Myocyte (in vitro differentiated cells): Measurements from ENCODE around the gene ZNF737. TPM values are rescaled to one million over a fixed set of nuclear protein-coding genes. Genes with fewer than 3 reads are reported as not detected.
"Not testable (repeated sequence)": the region's sequence is repeated elsewhere in the genome, so short reads cannot be mapped to it uniquely, and the experiment has no call there.

Source experiments
- DNase-seq: peaks from one replicate; pipeline ENCODE4 v3.0.0-alpha.2; 2012; ENCODE audit warnings: low read depth
- polyA plus RNA-seq: library from polyadenylated mRNA; unstranded; fragments of >200 nt; gene quantifications from one replicate; pipeline ENCODE4 v1.2.1, GENCODE V29; 2012; ENCODE audit warnings: missing spikeins
- total RNA-seq: library from RNA; depleted of rRNA; stranded (reverse); fragments of >200 nt; gene quantifications from 2 replicates; pipeline ENCODE4 v1.2.3, GENCODE V29; 2014

The ZNF737 gene
- total RNA-seq, result 9.2 and 13.6 TPM in 2 replicates
- 3.8 TPM for polyA plus RNA-seq

- DNase-seq, result peak; percentile 97
Measured at GRCh38 chr19:20565321-20566018, at the start of gene ZNF737. TSS of gene ZNF737 (minus strand) at chr19:20565781. CDS start at chr19:20565640, 141 bp downstream.

- not testable (repeated sequence) for DNase-seq
Measured at GRCh38 chr19:20614971-20615370, 49.4 kb upstream of the ZNF737 start.

- DNase-seq, result no peak
Measured at GRCh38 chr19:20612711-20613316, 47.2 kb upstream of the ZNF737 start.

- no peak for DNase-seq
Measured at GRCh38 chr19:20611866-20612265, 46.3 kb upstream of the ZNF737 start.

- DNase-seq, result no peak
Measured at GRCh38 chr19:20607943-20608342, 42.4 kb upstream of the ZNF737 start.

- no peak for DNase-seq
Measured at GRCh38 chr19:20558571-20558970, 7.0 kb downstream of the ZNF737 start.

GRCh38 chr19:20558011-20558410 is 7.6 kb downstream of the ZNF737 start:
- DNase-seq, result no peak

- DNase-seq, result not testable (repeated sequence)
Measured at GRCh38 chr19:20544667-20545333, 20.8 kb downstream of the ZNF737 start.

- DNase-seq, result not testable (repeated sequence)
Measured at GRCh38 chr19:20530303-20530702, 35.3 kb downstream of the ZNF737 start.

GRCh38 chr19:20513189-20513904 is 52.2 kb downstream of the ZNF737 start:
- DNase-seq, result no peak

GRCh38 chr19:20503476-20503875 is 62.1 kb downstream of the ZNF737 start:
- peak; percentile 24 for DNase-seq

Other genes with a start within 250 kb of the ZNF737 start
- 29.0 and 45.9 TPM in 2 replicates for gene ZNF626, start 95.8 kb upstream of the ZNF737 start, total RNA-seq
- gene ZNF66, start 210.5 kb upstream of the ZNF737 start, total RNA-seq, result 0.64 and 3.4 TPM in 2 replicates